ENCODE measurements around the gene LMAN1.

LMAN1 gene

GRCh38 chr18:59360381-59360780, 1.3 kb upstream of the LMAN1 start:
- DNase-seq (ENCODE audit: low spot score) = no peak

- DNase-seq (ENCODE audit: low spot score) = no peak
Observed at GRCh38 chr18:59359576-59359952, 499 bp upstream of the LMAN1 start.

GRCh38 chr18:59358414-59358711, 702 bp downstream of the LMAN1 start:
- no peak for DNase-seq (ENCODE audit: low spot score)

DNA sequence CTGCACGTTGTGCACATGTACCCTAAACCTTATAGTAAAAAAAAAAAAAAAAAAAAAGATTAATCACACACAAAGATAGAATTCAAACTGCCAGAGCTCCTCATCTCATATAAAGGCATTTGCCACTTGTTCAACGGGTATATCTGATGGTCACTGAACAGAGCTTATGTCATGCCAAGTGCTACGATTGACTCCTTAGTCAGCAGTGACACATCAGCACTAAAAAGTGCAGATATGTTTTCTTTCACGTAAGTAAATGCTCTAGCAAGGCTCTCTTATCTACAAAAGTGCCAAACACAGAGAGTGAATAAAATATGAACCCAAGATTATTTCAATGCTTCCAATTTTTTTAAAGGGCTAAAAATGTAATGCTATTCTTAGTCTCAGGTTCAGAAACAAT, 1.1 kb downstream of the LMAN1 start:
- peak; percentile 8 for DNase-seq (ENCODE audit: low spot score)

DNA sequence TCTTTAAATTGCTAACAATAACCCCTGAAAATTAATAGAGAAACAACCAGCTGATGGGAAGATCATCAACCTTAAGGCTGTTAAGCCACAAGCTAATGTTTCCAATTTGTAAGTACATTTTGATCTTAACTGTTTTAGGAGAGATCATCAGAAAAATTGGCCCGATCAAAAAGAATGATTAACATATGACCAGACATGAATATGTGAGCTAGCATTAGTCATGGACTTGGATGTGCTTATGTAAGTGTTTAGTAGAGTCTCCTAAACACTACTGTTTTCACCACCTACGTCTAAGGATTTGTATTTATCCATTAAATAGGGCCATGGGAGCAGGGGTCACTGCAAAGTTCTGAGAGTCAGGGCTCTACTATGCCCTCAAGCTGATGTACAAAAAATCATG, 4.3 kb downstream of the LMAN1 start:
- DNase-seq (ENCODE audit: low spot score) = no peak

DNA sequence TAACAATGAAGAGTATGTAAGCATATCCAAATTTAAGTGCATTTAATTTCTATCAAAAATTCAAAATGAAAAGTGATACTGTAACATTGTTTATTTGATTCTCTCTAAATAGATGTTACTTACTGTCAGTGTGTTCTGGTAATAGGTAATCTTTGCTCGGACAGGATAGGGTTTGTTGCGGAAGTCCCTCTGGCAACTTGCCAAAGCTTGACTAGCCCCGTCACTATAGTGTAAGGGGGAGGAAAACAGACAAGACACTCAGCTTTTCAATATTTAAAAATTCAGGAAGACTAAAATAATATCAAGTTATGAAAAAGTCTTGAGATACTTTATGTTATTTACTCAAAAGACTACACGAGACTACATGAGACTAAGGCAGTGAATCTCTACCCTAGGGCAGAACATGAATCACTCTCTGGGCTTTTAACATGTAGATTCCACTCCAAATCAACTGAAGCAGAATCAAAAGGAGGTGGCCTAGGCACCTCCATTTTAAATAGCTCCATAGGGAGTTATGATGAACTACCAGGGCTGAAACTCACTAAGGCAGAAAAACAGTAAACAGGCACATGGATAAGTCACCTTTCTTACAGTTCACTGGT, 5.9 kb downstream of the LMAN1 start:
- no peak for DNase-seq (ENCODE audit: low spot score)

GRCh38 chr18:59352250-59352855, 6.7 kb downstream of the LMAN1 start:
- DNase-seq (ENCODE audit: low spot score) = no peak

DNA sequence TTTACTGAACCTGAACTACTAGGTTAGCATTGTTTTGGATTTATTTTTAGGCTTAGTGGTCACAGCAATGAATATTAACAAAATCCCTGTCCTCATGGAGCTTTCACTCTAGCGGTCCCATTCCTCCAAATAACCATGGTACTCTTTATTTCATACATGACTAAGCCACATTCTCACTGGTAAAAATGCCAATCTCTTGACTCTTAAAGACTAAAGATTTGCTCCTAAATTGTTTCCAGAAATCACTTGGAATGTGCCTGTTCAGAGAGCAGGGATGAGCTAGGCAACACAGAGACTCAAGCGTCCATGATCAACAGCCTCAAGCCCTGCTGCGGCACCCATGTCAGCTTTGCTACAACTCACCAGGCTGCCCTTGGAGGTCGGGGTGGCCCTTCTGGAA, 13.5 kb downstream of the LMAN1 start:
- no peak for DNase-seq (ENCODE audit: low spot score)

GRCh38 chr18:59344996-59345395, 14.1 kb downstream of the LMAN1 start:
- DNase-seq (ENCODE audit: low spot score) = no peak

GRCh38 chr18:59343926-59344325, 15.1 kb downstream of the LMAN1 start:
- no peak for DNase-seq (ENCODE audit: low spot score)

DNA sequence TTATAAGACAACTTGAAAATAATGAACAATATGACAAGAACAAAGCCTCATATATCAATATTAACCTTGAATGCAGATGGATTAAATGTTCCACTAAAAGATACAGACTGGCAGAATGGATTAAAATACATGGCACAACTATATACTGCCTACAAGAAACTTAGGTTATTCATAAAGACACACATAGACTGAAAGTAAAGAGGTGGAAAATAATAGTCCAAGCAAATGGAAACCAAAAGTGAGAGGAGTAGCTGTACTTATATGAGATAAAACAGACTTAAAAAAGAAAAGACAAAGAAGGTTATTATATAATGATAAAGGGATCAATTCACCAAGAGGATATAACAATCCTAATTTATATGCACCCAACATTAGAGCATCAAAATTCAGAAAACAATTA, 18.2 kb downstream of the LMAN1 start:
- no peak for DNase-seq (ENCODE audit: low spot score)

DNA sequence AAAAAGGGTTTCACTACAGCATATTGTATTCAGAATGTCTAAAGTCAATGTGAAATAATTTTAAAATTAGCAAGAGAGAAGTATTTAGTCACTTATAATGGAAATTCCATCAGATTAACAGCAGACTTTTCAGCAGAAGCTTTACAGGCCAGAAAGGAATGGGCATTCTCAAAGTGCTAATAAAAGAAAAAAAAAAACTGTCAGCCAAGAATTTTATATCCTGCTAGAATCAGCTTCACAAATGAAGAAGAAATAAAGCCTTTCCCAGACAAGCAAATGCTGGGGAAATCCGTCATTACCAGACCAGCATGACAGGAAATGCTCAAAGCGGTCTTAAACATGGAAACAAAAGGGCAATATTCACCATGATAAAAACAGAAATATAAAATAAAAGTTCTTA, 18.8 kb downstream of the LMAN1 start:
- no peak for DNase-seq (ENCODE audit: low spot score)

- DNase-seq (ENCODE audit: low spot score) = no peak
Observed at GRCh38 chr18:59332986-59333385, 26.1 kb downstream of the LMAN1 start.

DNA sequence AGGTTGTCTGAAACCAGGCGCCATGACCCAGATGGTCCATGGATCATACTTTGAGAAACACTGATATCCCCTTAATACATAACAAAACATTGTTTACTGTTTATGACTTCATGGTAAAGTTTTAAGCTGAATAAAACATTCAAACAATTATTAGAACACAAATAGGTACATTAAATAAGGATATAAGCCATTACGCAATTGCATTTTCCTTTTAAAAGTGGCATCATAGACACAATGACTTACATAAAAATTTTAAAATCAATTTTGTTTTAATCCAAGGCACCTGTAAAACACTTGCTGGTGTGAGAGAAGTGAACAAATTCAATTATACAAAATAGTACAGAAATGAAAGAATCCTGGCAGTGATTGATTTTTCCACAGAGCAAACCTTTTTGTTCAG, 30.4 kb downstream of the LMAN1 start:
- no peak for DNase-seq (ENCODE audit: low spot score)

GRCh38 chr18:59325965-59326364, 33.1 kb downstream of the LMAN1 start:
- DNase-seq (ENCODE audit: low spot score) = no peak

- no peak for DNase-seq (ENCODE audit: low spot score)
Observed at GRCh38 chr18:59324623-59324971, 34.5 kb downstream of the LMAN1 start.

DNA sequence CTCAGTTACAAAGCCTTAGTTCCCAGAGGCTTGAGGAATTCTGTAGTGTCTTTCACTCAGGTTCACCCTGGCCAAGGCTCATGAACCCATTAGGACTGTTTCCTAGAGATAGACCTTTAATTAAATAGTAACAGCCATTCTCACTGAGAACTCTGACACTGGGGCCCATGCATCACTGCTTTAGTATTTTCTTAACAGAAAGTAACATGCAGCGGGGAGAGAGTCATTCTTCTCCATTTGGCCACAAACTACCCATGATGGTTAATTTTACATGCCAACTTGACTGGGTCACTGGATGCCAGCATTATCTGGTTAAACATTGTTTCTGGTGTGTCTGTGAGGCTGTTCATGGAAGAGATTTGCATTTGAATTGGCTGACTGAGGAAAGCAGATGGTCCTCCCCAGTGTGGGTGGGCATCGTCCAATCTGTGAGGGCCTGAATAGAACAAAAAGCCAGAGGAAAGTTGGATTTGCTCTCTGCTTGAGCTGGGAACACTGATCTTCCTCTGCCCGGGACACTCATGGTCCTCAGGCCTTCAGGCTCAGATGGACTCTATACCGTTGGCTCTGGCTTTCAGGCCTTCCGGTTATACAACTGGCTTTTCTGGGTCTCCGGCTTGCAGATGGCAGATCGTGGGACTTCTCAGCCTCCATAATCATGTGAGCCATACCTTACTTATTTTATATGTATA, 35.0 kb downstream of the LMAN1 start:
- DNase-seq (ENCODE audit: low spot score) = no peak

- DNase-seq (ENCODE audit: low spot score) = no peak
Observed at GRCh38 chr18:59318460-59319050, 40.5 kb downstream of the LMAN1 start, which contains the start of gene CPLX4. Gene CPLX4, minus strand, starts transcription at chr18:59318649. Its CDS starts 187 bp downstream, at chr18:59318462.

DNA sequence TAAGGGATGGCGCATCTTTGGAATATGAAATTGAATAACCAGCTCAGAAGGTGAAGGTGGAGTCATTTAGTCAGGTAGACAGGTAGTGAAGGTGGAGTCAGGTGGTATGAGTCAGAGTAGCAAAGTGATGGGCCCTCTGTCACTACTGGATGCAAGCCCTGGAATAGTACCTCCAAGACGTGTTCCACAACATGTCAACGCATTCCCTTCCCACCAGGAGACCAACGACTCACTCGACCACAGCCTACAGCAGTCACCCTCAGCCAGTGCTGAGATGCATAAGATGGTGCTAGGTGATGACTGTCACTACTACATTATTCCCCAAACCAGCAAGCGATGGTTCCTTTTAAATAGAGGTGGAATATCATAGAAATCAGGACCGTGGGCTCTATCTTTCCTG, 47.4 kb downstream of the LMAN1 start:
- peak; percentile 1 for DNase-seq (ENCODE audit: low spot score)

GRCh38 chr18:59308938-59309260, 50.2 kb downstream of the LMAN1 start:
- DNase-seq (ENCODE audit: low spot score) = no peak

GRCh38 chr18:59308248-59308937, 50.7 kb downstream of the LMAN1 start:
- peak; percentile 29 for DNase-seq (ENCODE audit: low spot score)

GRCh38 chr18:59306640-59307039, 52.4 kb downstream of the LMAN1 start:
- no peak for DNase-seq (ENCODE audit: low spot score)

DNA sequence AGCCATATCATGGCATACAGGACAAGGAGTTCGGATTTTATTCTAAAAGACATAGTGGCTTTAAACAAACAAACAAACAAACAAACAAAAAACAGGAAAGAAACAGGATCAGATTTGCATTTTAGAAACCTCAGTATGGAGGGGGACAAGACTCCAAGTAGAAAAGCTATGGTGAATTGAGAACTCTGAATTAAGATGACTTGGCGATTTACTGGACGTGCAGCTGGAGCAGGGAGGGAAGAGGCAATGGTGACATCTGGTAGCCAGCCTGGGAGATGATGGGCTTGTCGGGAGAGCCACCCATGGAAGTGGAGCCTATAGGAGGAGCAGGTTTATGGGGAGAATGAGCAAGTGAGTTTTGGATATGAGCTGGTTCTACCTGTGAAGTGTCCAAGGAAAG, 53.8 kb downstream of the LMAN1 start:
- no peak for DNase-seq (ENCODE audit: low spot score)

Measured in SW480 (cell line).